DND-41 (cell line): ENCODE measurements around the gene ADD1.
A peak's percentile ranks its signal among the peaks of the same experiment; 100 is the strongest.

Source experiments
- ATAC-seq: fragments of 200-7000 bp; cut with Tn5 transposase; 3 replicates; pipeline ENCODE4 v1.9.1; 2021; ENCODE audit warnings: low read depth; ENCODE audit not compliant: insufficient read depth
- DNase-seq: peaks from one replicate; pipeline ENCODE4 v3.0.0-alpha.2; 2020
- H2AFZ ChIP-seq: 2 replicates; pipeline ENCODE4 v1.6.0; 2012; ENCODE audit warnings: low read depth, low read length
- H3K27ac ChIP-seq: 2 replicates; pipeline ENCODE4 v1.5.1; 2012; ENCODE audit warnings: low read length, inconsistent platforms
- H3K27me3 ChIP-seq: fragments of 200-600 bp; sonication (generic); 2 replicates; pipeline ENCODE4 v1.6.0; 2012; ENCODE audit warnings: low read length, mild to moderate bottlenecking, inconsistent platforms; ENCODE audit not compliant: insufficient read depth, poor library complexity
- H3K36me3 ChIP-seq: 2 replicates; pipeline ENCODE4 v1.5.1; 2012; ENCODE audit warnings: low read length, inconsistent platforms; ENCODE audit not compliant: insufficient read depth
- H3K4me1 ChIP-seq: 2 replicates; pipeline ENCODE4 v1.5.1; 2012; ENCODE audit warnings: mild to moderate bottlenecking, low read length; ENCODE audit not compliant: insufficient read depth
- H3K4me2 ChIP-seq: 2 replicates; pipeline ENCODE4 v1.6.0; 2012; ENCODE audit warnings: mild to moderate bottlenecking, moderate library complexity, low read length, inconsistent platforms; ENCODE audit not compliant: insufficient read depth
- H3K4me3 ChIP-seq, 2 experiments: fragments of 200-600 bp in 1 of 2; shearing (Covaris generic) in 1 of 2; 2 replicates each; pipeline ENCODE4 v1.5.1; 2012 to 2016; ENCODE audit warnings: inconsistent platforms in 2 of 2, low read length in 2 of 2, mild to moderate bottlenecking in 2 of 2, low read depth in 1 of 2, moderate library complexity in 1 of 2
- H3K79me2 ChIP-seq: 2 replicates; pipeline ENCODE4 v1.6.0; 2012; ENCODE audit warnings: low read length, inconsistent platforms; ENCODE audit not compliant: insufficient read depth
- H3K9ac ChIP-seq: 2 replicates; pipeline ENCODE4 v1.6.0; 2012; ENCODE audit warnings: low read depth, mild to moderate bottlenecking, inconsistent platforms, low read length, moderate library complexity
- H3K9me3 ChIP-seq: 2 replicates; pipeline ENCODE4 v1.5.1; 2012; ENCODE audit warnings: low read length, moderate library complexity, mild to moderate bottlenecking, inconsistent platforms; ENCODE audit not compliant: insufficient read depth, severe bottlenecking
- H4K20me1 ChIP-seq: 2 replicates; pipeline ENCODE4 v1.6.0; 2012; ENCODE audit warnings: low read length; ENCODE audit not compliant: insufficient read depth
- CTCF ChIP-seq: IDR thresholded peaks from 2 replicates; pipeline ENCODE4 v1.5.1; 2012; ENCODE audit warnings: borderline replicate concordance, low read length, moderate library complexity, mild to moderate bottlenecking; ENCODE audit not compliant: poor library complexity, severe bottlenecking; ENCODE audit errors: extremely low read depth
- EZH2 ChIP-seq: IDR thresholded peaks from 3 replicates; pipeline ENCODE4 v1.6.1; 2012; ENCODE audit warnings: borderline replicate concordance, low read depth, mild to moderate bottlenecking, moderate library complexity, low read length, inconsistent platforms; ENCODE audit not compliant: severe bottlenecking

ADD1 gene

GRCh38 chr4:2929469-2929868 is 85.8 kb downstream of the ADD1 start:
- H3K36me3 ChIP-seq: peaks cover 75% of the 10 kb centered on the region
- no peaks in the 10 kb centered on the region for H3K79me2 ChIP-seq
- no peak overlapping the region for H2AFZ ChIP-seq
- H3K9ac ChIP-seq: no peak overlapping the region
- TF ChIP-seq CTCF (no peak), EZH2 (no peak)
- no peak overlapping the region for H3K4me2 ChIP-seq
- no peak for ATAC-seq
- H3K27me3 ChIP-seq: no peaks in the 10 kb centered on the region
- H3K9me3 ChIP-seq: no peaks in the 10 kb centered on the region
- H3K4me1 ChIP-seq: peaks cover 24% of the 10 kb centered on the region
- DNase-seq: no peak
- no peak overlapping the region for H3K27ac ChIP-seq
- H3K4me3 ChIP-seq: no peak overlapping the region
- peaks cover 30% of the 10 kb centered on the region for H4K20me1 ChIP-seq

GRCh38 chr4:2930135-2930757 is 86.6 kb downstream of the ADD1 start:
- no peaks in the 10 kb centered on the region for H3K9me3 ChIP-seq
- no peak overlapping the region for H2AFZ ChIP-seq
- TF ChIP-seq EZH2 (no peak), CTCF (no peak)
- no peak for ATAC-seq
- no peak overlapping the region for H3K4me2 ChIP-seq
- peaks cover 26% of the 10 kb centered on the region for H3K4me1 ChIP-seq
- H3K9ac ChIP-seq: no peak overlapping the region
- no peak for DNase-seq
- no peaks in the 10 kb centered on the region for H3K27me3 ChIP-seq
- H3K36me3 ChIP-seq: peaks cover 73% of the 10 kb centered on the region
- H3K27ac ChIP-seq: no peak overlapping the region
- H4K20me1 ChIP-seq: peaks cover 30% of the 10 kb centered on the region
- H3K4me3 ChIP-seq: no peak overlapping the region
- H3K79me2 ChIP-seq: peaks cover 5% of the 10 kb centered on the region

GRCh38 chr4:2930758-2931511 is 87.3 kb downstream of the ADD1 start:
- ATAC-seq (no peak), DNase-seq (no peak)
- TF ChIP-seq CTCF (peak; percentile 21), EZH2 (no peak)
- Histone ChIP-seq H3K79me2 (peaks cover 10% of the 10 kb centered on the region), H3K4me1 (peaks cover 33% of the 10 kb centered on the region), H3K9ac (no peak overlapping the region), H3K4me2 (no peak overlapping the region), H4K20me1 (peaks cover 33% of the 10 kb centered on the region), H3K4me3 (no peak overlapping the region), H3K9me3 (no peaks in the 10 kb centered on the region), H3K27me3 (no peaks in the 10 kb centered on the region), H2AFZ (no peak overlapping the region), H3K27ac (no peak overlapping the region), H3K36me3 (peaks cover 66% of the 10 kb centered on the region)
